ENCODE measurements around the gene LRMDA. TPM values are rescaled to one million over a fixed set of nuclear protein-coding genes. Genes with fewer than 3 reads are reported as not detected.

LRMDA gene
- total RNA-seq, 4 donors from 2014 or later: 2.2 to 7.8 (median 4.5) TPM

GRCh38 chr10:75712242-75712880 lies 280.9 kb downstream of the LRMDA start:
- H3K36me3 ChIP-seq: no peaks in the 10 kb centered on the region
- intact Hi-C loops (cut with DNase I; ENCODE audit: low total_unique reads): no loop called here
- no peak overlapping the region for H3K4me3 ChIP-seq
- H3K27ac ChIP-seq: no peak overlapping the region
- in situ Hi-C loops (cut with MboI; ENCODE audit: low pct_ligation_motif_present in 1 of 4, low pct_unique_long_range_greater_than_20kb in 1 of 4, low sequenced_read_pairs in 3 of 4): no loop called here
- H3K27me3 ChIP-seq: no peaks in the 10 kb centered on the region
- DNase-seq: no peak
- H3K9me3 ChIP-seq: no peaks in the 10 kb centered on the region
- peaks cover 0 to 7% (median 0%) of the 10 kb centered on the region in 4 donors for H3K4me1 ChIP-seq
- 61 to 83% methylated on average over 11 to 22 of the region's 22 CpGs for WGBS, 2 donors (ENCODE audit: low coverage in 1 of 2)
- TF ChIP-seq POLR2AphosphoS5 (IDR thresholded peaks at IDR 0.05): no peak
- TF ChIP-seq EP300 (IDR thresholded peaks at IDR 0.05; ENCODE audit: low read depth): no peak
- TF ChIP-seq, protein P1, sequence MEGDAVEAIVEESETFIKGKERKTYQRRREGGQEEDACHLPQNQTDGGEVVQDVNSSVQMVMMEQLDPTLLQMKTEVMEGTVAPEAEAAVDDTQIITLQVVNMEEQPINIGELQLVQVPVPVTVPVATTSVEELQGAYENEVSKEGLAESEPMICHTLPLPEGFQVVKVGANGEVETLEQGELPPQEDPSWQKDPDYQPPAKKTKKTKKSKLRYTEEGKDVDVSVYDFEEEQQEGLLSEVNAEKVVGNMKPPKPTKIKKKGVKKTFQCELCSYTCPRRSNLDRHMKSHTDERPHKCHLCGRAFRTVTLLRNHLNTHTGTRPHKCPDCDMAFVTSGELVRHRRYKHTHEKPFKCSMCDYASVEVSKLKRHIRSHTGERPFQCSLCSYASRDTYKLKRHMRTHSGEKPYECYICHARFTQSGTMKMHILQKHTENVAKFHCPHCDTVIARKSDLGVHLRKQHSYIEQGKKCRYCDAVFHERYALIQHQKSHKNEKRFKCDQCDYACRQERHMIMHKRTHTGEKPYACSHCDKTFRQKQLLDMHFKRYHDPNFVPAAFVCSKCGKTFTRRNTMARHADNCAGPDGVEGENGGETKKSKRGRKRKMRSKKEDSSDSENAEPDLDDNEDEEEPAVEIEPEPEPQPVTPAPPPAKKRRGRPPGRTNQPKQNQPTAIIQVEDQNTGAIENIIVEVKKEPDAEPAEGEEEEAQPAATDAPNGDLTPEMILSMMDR (IDR thresholded peaks at IDR 0.05): no peak
- no peak for TF ChIP-seq POLR2A (IDR thresholded peaks at IDR 0.05)

DNA sequence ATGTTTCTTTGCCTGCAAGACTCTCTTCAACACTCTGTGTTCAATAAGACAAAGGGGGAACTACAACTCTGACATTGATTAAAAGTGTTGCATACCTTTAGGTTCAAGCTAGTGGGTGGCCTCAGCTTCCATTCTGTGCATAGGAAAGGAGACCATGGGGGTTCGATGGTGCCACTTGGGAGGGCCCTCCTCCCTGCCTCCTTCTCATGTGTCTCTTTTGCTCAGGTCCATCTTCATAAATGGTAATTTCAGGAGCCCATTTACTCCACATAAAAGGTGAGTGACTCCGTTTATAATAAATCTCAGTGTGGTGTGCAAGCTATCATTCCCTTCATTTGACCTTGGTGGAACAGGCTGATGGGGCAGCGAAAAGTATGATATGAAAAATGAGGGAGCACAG lies 285.1 kb downstream of the LRMDA start:
- intact Hi-C loops (cut with DNase I; ENCODE audit: low total_unique reads): no loop called here
- no peak for DNase-seq

GRCh38 chr10:75717126-75717916 lies 285.9 kb downstream of the LRMDA start:
- WGBS, 2 donors (ENCODE audit: low coverage in 1 of 2): 86 to 96% methylated on average over 3 to 10 of the region's 10 CpGs
- DNase-seq: no peak
- Histone ChIP-seq H3K27me3 (no peaks in the 10 kb centered on the region), H3K27ac (no peak overlapping the region), H3K36me3 (no peaks in the 10 kb centered on the region), H3K4me3 (no peak overlapping the region), H3K9me3 (no peaks in the 10 kb centered on the region), H3K4me1 (no peaks in the 10 kb centered on the region)
- in situ Hi-C loops (cut with MboI; ENCODE audit: low pct_ligation_motif_present in 1 of 4, low pct_unique_long_range_greater_than_20kb in 1 of 4, low sequenced_read_pairs in 3 of 4) (no loop called here), intact Hi-C loops (cut with DNase I; ENCODE audit: low total_unique reads) (no loop called here)
- TF ChIP-seq POLR2AphosphoS5 (IDR thresholded peaks at IDR 0.05) (no peak), POLR2A (IDR thresholded peaks at IDR 0.05) (no peak), EP300 (IDR thresholded peaks at IDR 0.05; ENCODE audit: low read depth) (no peak)
- TF ChIP-seq, protein P1 (IDR thresholded peaks at IDR 0.05): no peak

More for the DNA sequence above, 285.1 kb downstream of the LRMDA start:
- no peak overlapping the region for H3K4me3 ChIP-seq
- no peaks in the 10 kb centered on the region for H3K36me3 ChIP-seq
- H3K4me1 ChIP-seq: no peaks in the 10 kb centered on the region
- no peaks in the 10 kb centered on the region for H3K27me3 ChIP-seq
- TF ChIP-seq POLR2A (IDR thresholded peaks at IDR 0.05): no peak
- H3K9me3 ChIP-seq: no peaks in the 10 kb centered on the region
- no peak overlapping the region for H3K27ac ChIP-seq
- in situ Hi-C loops (cut with MboI; ENCODE audit: low pct_ligation_motif_present in 1 of 4, low pct_unique_long_range_greater_than_20kb in 1 of 4, low sequenced_read_pairs in 3 of 4): no loop called here
- WGBS, 2 donors (ENCODE audit: low coverage in 1 of 2): 85 to 100% methylated on average over 3 of the region's 3 CpGs

DNA sequence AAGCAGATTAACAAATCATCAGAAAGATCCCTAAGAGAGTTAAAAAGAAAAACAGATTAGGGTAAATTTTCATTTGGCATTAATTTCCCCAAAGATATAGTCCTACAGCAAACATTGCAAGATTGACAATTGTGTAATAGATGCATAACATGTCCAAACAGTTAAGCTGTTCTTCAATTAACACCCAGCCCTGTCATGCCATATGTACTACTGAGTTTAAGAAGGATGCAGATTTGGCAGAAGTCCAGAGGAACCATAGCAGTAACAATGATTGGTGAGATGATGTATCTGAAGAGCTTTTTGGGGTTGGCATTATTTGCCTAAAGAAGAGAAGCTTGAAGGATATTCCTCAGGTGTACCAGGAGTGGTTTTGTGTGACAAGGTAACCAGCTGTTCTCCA lies 287.6 kb downstream of the LRMDA start:
- Histone ChIP-seq H3K9me3 (no peaks in the 10 kb centered on the region), H3K4me1 (no peaks in the 10 kb centered on the region), H3K4me3 (no peak overlapping the region), H3K36me3 (no peaks in the 10 kb centered on the region), H3K27me3 (no peaks in the 10 kb centered on the region), H3K27ac (no peak overlapping the region)
- in situ Hi-C loops (cut with MboI; ENCODE audit: low pct_ligation_motif_present in 1 of 4, low pct_unique_long_range_greater_than_20kb in 1 of 4, low sequenced_read_pairs in 3 of 4): no loop called here
- no peak for DNase-seq
- intact Hi-C loops (cut with DNase I; ENCODE audit: low total_unique reads): no loop called here
- no peak for TF ChIP-seq EP300 (IDR thresholded peaks at IDR 0.05; ENCODE audit: low read depth)
- TF ChIP-seq, protein P1 (IDR thresholded peaks at IDR 0.05): no peak
- no peak for TF ChIP-seq POLR2AphosphoS5 (IDR thresholded peaks at IDR 0.05)
- no peak for TF ChIP-seq POLR2A (IDR thresholded peaks at IDR 0.05)

All from transverse colon (tissue), 4 donors.